GM23338 (cell line): ENCODE results near the gene PPP6R3. TPM values are rescaled to one million over a fixed set of nuclear protein-coding genes. Genes with fewer than 3 reads are reported as not detected.

Source experiments
- ATAC-seq: fragments of 200-7000 bp; cut with Tn5 transposase; 3 replicates; pipeline ENCODE4 v1.9.1; 2020
- DNase-seq: peaks from one replicate; pipeline ENCODE4 v3.0.0-alpha.2; 2015; ENCODE audit warnings: low spot score
- H2AFZ ChIP-seq: fragments of 200-600 bp; sonication (generic); 2 replicates; pipeline ENCODE4 v1.8.0; 2016; ENCODE audit warnings: antibody characterized with exemption, mild to moderate bottlenecking, moderate library complexity
- H3F3A ChIP-seq: fragments of 200-600 bp; sonication (generic); replicated peaks from 2 replicates; pipeline ENCODE4 v1.8.0; 2017; ENCODE audit warnings: antibody characterized with exemption, mixed run types, low read depth
- H3K27ac ChIP-seq: fragments of 200-600 bp; sonication (generic); 2 replicates; pipeline ENCODE4 v1.6.1; 2016; ENCODE audit warnings: low read depth
- H3K27me3 ChIP-seq: fragments of 200-600 bp; sonication (generic); 2 replicates; pipeline ENCODE4 v1.8.0; 2016; ENCODE audit warnings: mild to moderate bottlenecking, mixed run types, moderate library complexity; ENCODE audit not compliant: insufficient read depth
- H3K36me3 ChIP-seq: fragments of 200-600 bp; sonication (generic); 2 replicates; pipeline ENCODE4 v1.8.0; 2016; ENCODE audit warnings: mild to moderate bottlenecking; ENCODE audit not compliant: insufficient read depth
- H3K4me1 ChIP-seq: fragments of 200-600 bp; sonication (generic); 2 replicates; pipeline ENCODE4 v1.8.0; 2016; ENCODE audit warnings: mild to moderate bottlenecking, moderate library complexity; ENCODE audit not compliant: insufficient read depth
- H3K4me2 ChIP-seq: fragments of 200-600 bp; sonication (generic); 2 replicates; pipeline ENCODE4 v1.7.1; 2017; ENCODE audit warnings: mixed run types
- H3K4me3 ChIP-seq: fragments of 200-600 bp; sonication (generic); 2 replicates; pipeline ENCODE4 v1.6.1; 2016; ENCODE audit warnings: mixed run types
- H3K79me2 ChIP-seq: fragments of 200-600 bp; sonication (generic); replicated peaks from 2 replicates; pipeline ENCODE4 v1.8.0; 2017; ENCODE audit warnings: mild to moderate bottlenecking; ENCODE audit not compliant: insufficient read depth
- H3K9me2 ChIP-seq: fragments of 200-600 bp; sonication (generic); 2 replicates; pipeline ENCODE4 v1.8.0; 2017; ENCODE audit not compliant: insufficient read depth
- H4K20me1 ChIP-seq: fragments of 200-600 bp; sonication (generic); replicated peaks from 2 replicates; pipeline ENCODE4 v1.8.0; 2017; ENCODE audit warnings: mild to moderate bottlenecking; ENCODE audit not compliant: insufficient read depth
- H3K27ac Mint-ChIP-seq: 2 replicates; pipeline ENCODE4 v1.8.0; 2020; ENCODE audit warnings: inconsistent platforms, mild to moderate bottlenecking, moderate library complexity, mixed read lengths
- H3K27me3 Mint-ChIP-seq: 3 replicates; pipeline ENCODE4 v1.8.0; 2022; ENCODE audit warnings: low read depth, mild to moderate bottlenecking, moderate library complexity, mixed read lengths, inconsistent platforms; ENCODE audit not compliant: insufficient read depth, poor library complexity
- H3K36me3 Mint-ChIP-seq: 3 replicates; pipeline ENCODE4 v1.8.0; 2021; ENCODE audit warnings: low read depth, mild to moderate bottlenecking, inconsistent platforms, moderate library complexity, mixed read lengths
- H3K4me1 Mint-ChIP-seq: 3 replicates; pipeline ENCODE4 v1.8.0; 2020; ENCODE audit warnings: mild to moderate bottlenecking, inconsistent platforms, mixed read lengths
- H3K4me3 Mint-ChIP-seq: 3 replicates; pipeline ENCODE4 v1.8.0; 2021; ENCODE audit warnings: moderate library complexity, mild to moderate bottlenecking, inconsistent platforms, mixed read lengths
- H3K9me3 Mint-ChIP-seq: 3 replicates; pipeline ENCODE4 v1.8.0; 2020; ENCODE audit warnings: moderate library complexity, mild to moderate bottlenecking, inconsistent platforms, mixed read lengths
- CREB1 ChIP-seq: fragments of 250-450 bp; sonication (Bioruptor Pico); IDR thresholded peaks from 2 replicates; pipeline ENCODE4 v1.5.0; 2020; ENCODE audit warnings: low read depth, mild to moderate bottlenecking, moderate library complexity
- EZH2phosphoT487 ChIP-seq: fragments of 200-600 bp; sonication (generic); IDR thresholded peaks from one replicate; pipeline ENCODE4 v1.8.1; 2018; ENCODE audit warnings: antibody characterized with exemption; ENCODE audit not compliant: unreplicated experiment
- JUNB ChIP-seq: IDR thresholded peaks from one replicate; pipeline ENCODE4 v1.6.1; 2016; ENCODE audit warnings: antibody characterized with exemption; ENCODE audit not compliant: unreplicated experiment
- POLR2AphosphoS5 ChIP-seq: IDR thresholded peaks from 2 replicates; pipeline ENCODE4 v1.6.1; 2016; ENCODE audit warnings: antibody characterized with exemption, low read depth
- STAT1 ChIP-seq: IDR thresholded peaks from one replicate; pipeline ENCODE4 v1.6.1; 2016; ENCODE audit warnings: antibody characterized with exemption; ENCODE audit not compliant: unreplicated experiment
- ZNF331 ChIP-seq: fragments of 250-450 bp; sonication (Bioruptor Pico); IDR thresholded peaks from 2 replicates; pipeline ENCODE4 v1.5.0; 2020; ENCODE audit warnings: low read depth, mild to moderate bottlenecking, moderate library complexity
- polyA plus RNA-seq: library from polyadenylated mRNA; unstranded; fragments of >200 nt; fragmentation: Nextera tagmentation; extraction: Ambion mirVana; gene quantifications from 2 replicates; pipeline ENCODE4 v1.2.1, GENCODE V29; 2016
- total RNA-seq: library from RNA; depleted of rRNA; stranded (reverse); fragments of >200 nt; shearing (Covaris generic); gene quantifications from 2 replicates; pipeline ENCODE4 v1.2.3, GENCODE V29; 2014
- TF ChIP-seq, protein P1 (sequence below): IDR thresholded peaks from one replicate; pipeline ENCODE4 v1.6.1; 2018; ENCODE audit warnings: antibody characterized with exemption; ENCODE audit not compliant: unreplicated experiment
- TF ChIP-seq, protein P2 (sequence below), 2 experiments: fragments of 200-600 bp in 1 of 2; sonication (generic) in 1 of 2; conservative IDR thresholded peaks; 2 replicates each; pipeline versions ENCODE4 v1.5.1 to v1.6.1; 2016 to 2017; ENCODE audit warnings: antibody characterized with exemption in 2 of 2, low read depth in 2 of 2, mild to moderate bottlenecking in 2 of 2, moderate library complexity in 1 of 2
- TF ChIP-seq, protein P3 (sequence below): IDR thresholded peaks from 2 replicates; pipeline ENCODE4 v1.6.1; 2016; ENCODE audit warnings: antibody characterized with exemption
- TF ChIP-seq, protein P4 (sequence below): fragments of 250-450 bp; sonication (Bioruptor Pico); IDR thresholded peaks from 2 replicates; pipeline ENCODE4 v1.5.0; 2020; ENCODE audit warnings: mild to moderate bottlenecking, moderate library complexity

PPP6R3 gene
- total and polyA plus RNA-seq, 2 experiments from 2014 or later: 170 to 268 TPM

DNA sequence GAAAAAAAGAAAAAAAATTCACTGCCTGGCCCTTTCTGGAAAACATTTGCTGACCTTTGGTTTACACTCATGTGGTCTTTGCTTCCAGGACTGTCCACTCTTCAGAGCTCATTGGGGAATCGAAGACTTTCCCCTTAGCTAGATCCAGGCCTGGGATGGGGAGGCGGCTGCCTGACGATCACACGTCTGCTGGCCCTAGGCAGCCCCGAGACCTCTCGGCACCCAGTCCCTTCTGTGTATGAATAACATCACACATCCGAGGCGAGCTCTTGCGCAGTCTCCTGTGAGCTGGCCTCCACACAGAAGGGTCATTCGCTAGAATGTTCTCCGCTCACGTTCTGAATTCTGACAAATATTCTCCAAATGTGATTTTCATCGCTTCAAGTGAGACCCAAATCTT is 198.1 kb downstream of the PPP6R3 start:
- H3K27ac Mint-ChIP-seq: no peak overlapping the region
- TF ChIP-seq, protein P1, sequence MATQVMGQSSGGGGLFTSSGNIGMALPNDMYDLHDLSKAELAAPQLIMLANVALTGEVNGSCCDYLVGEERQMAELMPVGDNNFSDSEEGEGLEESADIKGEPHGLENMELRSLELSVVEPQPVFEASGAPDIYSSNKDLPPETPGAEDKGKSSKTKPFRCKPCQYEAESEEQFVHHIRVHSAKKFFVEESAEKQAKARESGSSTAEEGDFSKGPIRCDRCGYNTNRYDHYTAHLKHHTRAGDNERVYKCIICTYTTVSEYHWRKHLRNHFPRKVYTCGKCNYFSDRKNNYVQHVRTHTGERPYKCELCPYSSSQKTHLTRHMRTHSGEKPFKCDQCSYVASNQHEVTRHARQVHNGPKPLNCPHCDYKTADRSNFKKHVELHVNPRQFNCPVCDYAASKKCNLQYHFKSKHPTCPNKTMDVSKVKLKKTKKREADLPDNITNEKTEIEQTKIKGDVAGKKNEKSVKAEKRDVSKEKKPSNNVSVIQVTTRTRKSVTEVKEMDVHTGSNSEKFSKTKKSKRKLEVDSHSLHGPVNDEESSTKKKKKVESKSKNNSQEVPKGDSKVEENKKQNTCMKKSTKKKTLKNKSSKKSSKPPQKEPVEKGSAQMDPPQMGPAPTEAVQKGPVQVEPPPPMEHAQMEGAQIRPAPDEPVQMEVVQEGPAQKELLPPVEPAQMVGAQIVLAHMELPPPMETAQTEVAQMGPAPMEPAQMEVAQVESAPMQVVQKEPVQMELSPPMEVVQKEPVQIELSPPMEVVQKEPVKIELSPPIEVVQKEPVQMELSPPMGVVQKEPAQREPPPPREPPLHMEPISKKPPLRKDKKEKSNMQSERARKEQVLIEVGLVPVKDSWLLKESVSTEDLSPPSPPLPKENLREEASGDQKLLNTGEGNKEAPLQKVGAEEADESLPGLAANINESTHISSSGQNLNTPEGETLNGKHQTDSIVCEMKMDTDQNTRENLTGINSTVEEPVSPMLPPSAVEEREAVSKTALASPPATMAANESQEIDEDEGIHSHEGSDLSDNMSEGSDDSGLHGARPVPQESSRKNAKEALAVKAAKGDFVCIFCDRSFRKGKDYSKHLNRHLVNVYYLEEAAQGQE: no peak
- TF ChIP-seq ZNF331 (CRISPR knock-in tag): no peak
- TF ChIP-seq, protein P2, sequence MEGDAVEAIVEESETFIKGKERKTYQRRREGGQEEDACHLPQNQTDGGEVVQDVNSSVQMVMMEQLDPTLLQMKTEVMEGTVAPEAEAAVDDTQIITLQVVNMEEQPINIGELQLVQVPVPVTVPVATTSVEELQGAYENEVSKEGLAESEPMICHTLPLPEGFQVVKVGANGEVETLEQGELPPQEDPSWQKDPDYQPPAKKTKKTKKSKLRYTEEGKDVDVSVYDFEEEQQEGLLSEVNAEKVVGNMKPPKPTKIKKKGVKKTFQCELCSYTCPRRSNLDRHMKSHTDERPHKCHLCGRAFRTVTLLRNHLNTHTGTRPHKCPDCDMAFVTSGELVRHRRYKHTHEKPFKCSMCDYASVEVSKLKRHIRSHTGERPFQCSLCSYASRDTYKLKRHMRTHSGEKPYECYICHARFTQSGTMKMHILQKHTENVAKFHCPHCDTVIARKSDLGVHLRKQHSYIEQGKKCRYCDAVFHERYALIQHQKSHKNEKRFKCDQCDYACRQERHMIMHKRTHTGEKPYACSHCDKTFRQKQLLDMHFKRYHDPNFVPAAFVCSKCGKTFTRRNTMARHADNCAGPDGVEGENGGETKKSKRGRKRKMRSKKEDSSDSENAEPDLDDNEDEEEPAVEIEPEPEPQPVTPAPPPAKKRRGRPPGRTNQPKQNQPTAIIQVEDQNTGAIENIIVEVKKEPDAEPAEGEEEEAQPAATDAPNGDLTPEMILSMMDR (conservative IDR thresholded peaks at IDR 0.05; ENCODE audit: low read depth in 2 of 2): no peak
- TF ChIP-seq, protein P3, sequence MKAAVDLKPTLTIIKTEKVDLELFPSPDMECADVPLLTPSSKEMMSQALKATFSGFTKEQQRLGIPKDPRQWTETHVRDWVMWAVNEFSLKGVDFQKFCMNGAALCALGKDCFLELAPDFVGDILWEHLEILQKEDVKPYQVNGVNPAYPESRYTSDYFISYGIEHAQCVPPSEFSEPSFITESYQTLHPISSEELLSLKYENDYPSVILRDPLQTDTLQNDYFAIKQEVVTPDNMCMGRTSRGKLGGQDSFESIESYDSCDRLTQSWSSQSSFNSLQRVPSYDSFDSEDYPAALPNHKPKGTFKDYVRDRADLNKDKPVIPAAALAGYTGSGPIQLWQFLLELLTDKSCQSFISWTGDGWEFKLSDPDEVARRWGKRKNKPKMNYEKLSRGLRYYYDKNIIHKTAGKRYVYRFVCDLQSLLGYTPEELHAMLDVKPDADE: no peak
- TF ChIP-seq, protein P4, sequence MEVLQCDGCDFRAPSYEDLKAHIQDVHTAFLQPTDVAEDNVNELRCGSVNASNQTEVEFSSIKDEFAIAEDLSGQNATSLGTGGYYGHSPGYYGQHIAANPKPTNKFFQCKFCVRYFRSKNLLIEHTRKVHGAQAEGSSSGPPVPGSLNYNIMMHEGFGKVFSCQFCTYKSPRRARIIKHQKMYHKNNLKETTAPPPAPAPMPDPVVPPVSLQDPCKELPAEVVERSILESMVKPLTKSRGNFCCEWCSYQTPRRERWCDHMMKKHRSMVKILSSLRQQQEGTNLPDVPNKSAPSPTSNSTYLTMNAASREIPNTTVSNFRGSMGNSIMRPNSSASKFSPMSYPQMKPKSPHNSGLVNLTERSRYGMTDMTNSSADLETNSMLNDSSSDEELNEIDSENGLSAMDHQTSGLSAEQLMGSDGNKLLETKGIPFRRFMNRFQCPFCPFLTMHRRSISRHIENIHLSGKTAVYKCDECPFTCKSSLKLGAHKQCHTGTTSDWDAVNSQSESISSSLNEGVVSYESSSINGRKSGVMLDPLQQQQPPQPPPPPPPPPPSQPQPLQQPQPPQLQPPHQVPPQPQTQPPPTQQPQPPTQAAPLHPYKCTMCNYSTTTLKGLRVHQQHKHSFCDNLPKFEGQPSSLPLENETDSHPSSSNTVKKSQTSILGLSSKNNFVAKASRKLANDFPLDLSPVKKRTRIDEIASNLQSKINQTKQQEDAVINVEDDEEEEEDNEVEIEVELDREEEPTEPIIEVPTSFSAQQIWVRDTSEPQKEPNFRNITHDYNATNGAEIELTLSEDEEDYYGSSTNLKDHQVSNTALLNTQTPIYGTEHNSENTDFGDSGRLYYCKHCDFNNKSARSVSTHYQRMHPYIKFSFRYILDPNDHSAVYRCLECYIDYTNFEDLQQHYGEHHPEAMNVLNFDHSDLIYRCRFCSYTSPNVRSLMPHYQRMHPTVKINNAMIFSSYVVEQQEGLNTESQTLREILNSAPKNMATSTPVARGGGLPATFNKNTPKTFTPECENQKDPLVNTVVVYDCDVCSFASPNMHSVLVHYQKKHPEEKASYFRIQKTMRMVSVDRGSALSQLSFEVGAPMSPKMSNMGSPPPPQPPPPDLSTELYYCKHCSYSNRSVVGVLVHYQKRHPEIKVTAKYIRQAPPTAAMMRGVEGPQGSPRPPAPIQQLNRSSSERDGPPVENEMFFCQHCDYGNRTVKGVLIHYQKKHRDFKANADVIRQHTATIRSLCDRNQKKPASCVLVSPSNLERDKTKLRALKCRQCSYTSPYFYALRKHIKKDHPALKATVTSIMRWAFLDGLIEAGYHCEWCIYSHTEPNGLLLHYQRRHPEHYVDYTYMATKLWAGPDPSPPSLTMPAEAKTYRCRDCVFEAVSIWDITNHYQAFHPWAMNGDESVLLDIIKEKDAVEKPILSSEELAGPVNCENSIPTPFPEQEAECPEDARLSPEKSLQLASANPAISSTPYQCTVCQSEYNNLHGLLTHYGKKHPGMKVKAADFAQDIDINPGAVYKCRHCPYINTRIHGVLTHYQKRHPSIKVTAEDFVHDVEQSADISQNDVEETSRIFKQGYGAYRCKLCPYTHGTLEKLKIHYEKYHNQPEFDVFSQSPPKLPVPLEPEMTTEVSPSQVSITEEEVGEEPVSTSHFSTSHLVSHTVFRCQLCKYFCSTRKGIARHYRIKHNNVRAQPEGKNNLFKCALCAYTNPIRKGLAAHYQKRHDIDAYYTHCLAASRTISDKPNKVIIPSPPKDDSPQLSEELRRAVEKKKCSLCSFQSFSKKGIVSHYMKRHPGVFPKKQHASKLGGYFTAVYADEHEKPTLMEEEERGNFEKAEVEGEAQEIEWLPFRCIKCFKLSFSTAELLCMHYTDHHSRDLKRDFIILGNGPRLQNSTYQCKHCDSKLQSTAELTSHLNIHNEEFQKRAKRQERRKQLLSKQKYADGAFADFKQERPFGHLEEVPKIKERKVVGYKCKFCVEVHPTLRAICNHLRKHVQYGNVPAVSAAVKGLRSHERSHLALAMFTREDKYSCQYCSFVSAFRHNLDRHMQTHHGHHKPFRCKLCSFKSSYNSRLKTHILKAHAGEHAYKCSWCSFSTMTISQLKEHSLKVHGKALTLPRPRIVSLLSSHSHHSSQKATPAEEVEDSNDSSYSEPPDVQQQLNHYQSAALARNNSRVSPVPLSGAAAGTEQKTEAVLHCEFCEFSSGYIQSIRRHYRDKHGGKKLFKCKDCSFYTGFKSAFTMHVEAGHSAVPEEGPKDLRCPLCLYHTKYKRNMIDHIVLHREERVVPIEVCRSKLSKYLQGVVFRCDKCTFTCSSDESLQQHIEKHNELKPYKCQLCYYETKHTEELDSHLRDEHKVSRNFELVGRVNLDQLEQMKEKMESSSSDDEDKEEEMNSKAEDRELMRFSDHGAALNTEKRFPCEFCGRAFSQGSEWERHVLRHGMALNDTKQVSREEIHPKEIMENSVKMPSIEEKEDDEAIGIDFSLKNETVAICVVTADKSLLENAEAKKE: no peak
- TF ChIP-seq CREB1 (CRISPR knock-in tag): no peak
- no peak for TF ChIP-seq EZH2phosphoT487
- no peak for TF ChIP-seq POLR2AphosphoS5
- no peak for TF ChIP-seq STAT1
- no peak for TF ChIP-seq JUNB
- no peaks in the 10 kb centered on the region for H4K20me1 ChIP-seq
- no peak overlapping the region for H3K4me2 ChIP-seq
- no peaks in the 10 kb centered on the region for H3K27me3 ChIP-seq
- peak overlapping the region; percentile 59; the same call in 1 of the 2 replicates for H2AFZ ChIP-seq
- H3K36me3 ChIP-seq: no peaks in the 10 kb centered on the region
- H3K79me2 ChIP-seq: no peaks in the 10 kb centered on the region
- H3K4me3 Mint-ChIP-seq: no peak overlapping the region
- no peaks in the 10 kb centered on the region; the same call in 2 of the 3 replicates for H3K4me1 Mint-ChIP-seq
- no peak overlapping the region for H3K27ac ChIP-seq
- H3K27me3 Mint-ChIP-seq: peaks cover 12% of the 10 kb centered on the region
- H3K4me1 ChIP-seq: no peaks in the 10 kb centered on the region
- H3K36me3 Mint-ChIP-seq: peaks cover 11% of the 10 kb centered on the region; the same call in 2 of the 3 replicates
- H3F3A ChIP-seq: peaks cover 5% of the 10 kb centered on the region; the same call in 1 of the 2 replicates
- no peak overlapping the region for H3K4me3 ChIP-seq
- ATAC-seq (no peak), DNase-seq (no peak)
- H3K9me3 Mint-ChIP-seq: peaks cover 25% of the 10 kb centered on the region
- H3K9me2 ChIP-seq: no peaks in the 10 kb centered on the region
